Liver (tissue), 9 donors: Measurements from ENCODE around the gene SLC24A3. TPM values are rescaled to one million over a fixed set of nuclear protein-coding genes. Genes with fewer than 3 reads are reported as not detected.

Experiments used
- DNase-seq: peaks from one replicate; pipeline ENCODE4 v3.0.0-alpha.2; 2017; ENCODE audit warnings: low spot score
- H3K27ac ChIP-seq, 2 donors: one replicate each; pipeline ENCODE4 v1.7.0; 2013; ENCODE audit warnings: inconsistent platforms in 2 of 2, low read length in 2 of 2, control low read depth in 1 of 2, low read depth in 1 of 2, mild to moderate bottlenecking in 1 of 2
- H3K27me3 ChIP-seq, 4 donors: one replicate each; pipeline versions ENCODE4 v1.6.1 to v1.7.0; 2013; ENCODE audit warnings: low read length in 3 of 4, inconsistent platforms in 1 of 4, mild to moderate bottlenecking in 1 of 4, moderate library complexity in 1 of 4; ENCODE audit not compliant: control insufficient read depth in 4 of 4, insufficient read depth in 4 of 4
- H3K36me3 ChIP-seq, 4 donors: one replicate each; pipeline versions ENCODE4 v1.6.1 to v1.7.0; 2013; ENCODE audit warnings: low read length in 3 of 4, mild to moderate bottlenecking in 3 of 4, low read depth in 1 of 4, moderate library complexity in 1 of 4; ENCODE audit not compliant: control insufficient read depth in 4 of 4, insufficient read depth in 3 of 4
- H3K4me1 ChIP-seq, 4 donors: one replicate each; pipeline versions ENCODE4 v1.6.1 to v1.7.0; 2013; ENCODE audit warnings: low read length in 3 of 4, mild to moderate bottlenecking in 3 of 4, moderate library complexity in 1 of 4; ENCODE audit not compliant: control insufficient read depth in 4 of 4, insufficient read depth in 4 of 4
- H3K4me3 ChIP-seq, 3 donors: one replicate each; pipeline versions ENCODE4 v1.6.1 to v1.7.0; 2013; ENCODE audit warnings: low read length in 3 of 3, control low read depth in 1 of 3, low read depth in 1 of 3, mild to moderate bottlenecking in 1 of 3
- H3K9ac ChIP-seq, 2 donors: one replicate each; pipeline ENCODE4 v1.7.0; 2013; ENCODE audit warnings: low read length in 2 of 2, mild to moderate bottlenecking in 2 of 2, moderate library complexity in 2 of 2, control low read depth in 1 of 2, low read depth in 1 of 2
- H3K9me3 ChIP-seq, 4 donors: one replicate each; pipeline versions ENCODE4 v1.6.1 to v1.7.0; 2013; ENCODE audit warnings: low read length in 3 of 4; ENCODE audit not compliant: control insufficient read depth in 4 of 4
- ATF3 ChIP-seq: IDR thresholded peaks from 2 replicates; pipeline ENCODE4 v1.6.1; 2016; ENCODE audit warnings: antibody characterized with exemption
- CTCF ChIP-seq: fragments of 150-350 bp; IDR thresholded peaks from 2 replicates; pipeline ENCODE4 v1.5.1; 2017; ENCODE audit warnings: improper control_type of control experiment, low read depth, low read length; ENCODE audit not compliant: missing input control
- FOXA1 ChIP-seq: IDR thresholded peaks from 2 replicates; pipeline ENCODE4 v1.6.1; 2016; ENCODE audit warnings: antibody characterized with exemption
- HNF4A ChIP-seq, 2 donors: conservative IDR thresholded peaks; 2 replicates each; pipeline ENCODE4 v1.6.1; 2016; ENCODE audit warnings: antibody characterized with exemption in 2 of 2, mild to moderate bottlenecking in 2 of 2
- HNF4G ChIP-seq: IDR thresholded peaks from 2 replicates; pipeline ENCODE4 v1.6.1; 2016; ENCODE audit warnings: antibody characterized with exemption
- JUND ChIP-seq, 2 donors: IDR thresholded peaks; 2 replicates each; pipeline ENCODE4 v1.6.1; 2016; ENCODE audit warnings: antibody characterized with exemption in 2 of 2
- RAD21 ChIP-seq, 2 donors: IDR thresholded peaks; 2 replicates each; pipeline ENCODE4 v1.6.1; 2016; ENCODE audit warnings: antibody characterized with exemption in 2 of 2, mild to moderate bottlenecking in 2 of 2
- REST ChIP-seq: IDR thresholded peaks from 2 replicates; pipeline ENCODE4 v1.6.1; 2016; ENCODE audit warnings: antibody characterized with exemption, mild to moderate bottlenecking
- RXRA ChIP-seq, 2 donors: IDR thresholded peaks; 2 replicates each; pipeline ENCODE4 v1.6.1; 2017 to 2018; ENCODE audit warnings: antibody characterized with exemption in 2 of 2, mild to moderate bottlenecking in 1 of 2
- SP1 ChIP-seq: IDR thresholded peaks from 2 replicates; pipeline ENCODE4 v1.6.1; 2018; ENCODE audit warnings: antibody characterized with exemption, mild to moderate bottlenecking
- TAF1 ChIP-seq: conservative IDR thresholded peaks from 2 replicates; pipeline ENCODE4 v1.6.1; 2016; ENCODE audit warnings: antibody characterized with exemption, mild to moderate bottlenecking
- ZBTB33 ChIP-seq: IDR thresholded peaks from 2 replicates; pipeline ENCODE4 v1.6.1; 2016; ENCODE audit warnings: antibody characterized with exemption
- WGBS: extraction: QIAGEN DNeasy Blood & Tissue Kit; methylation state at CpG from one replicate; pipeline ENCODE4 v1.1.7; 2013; 5-methylcytosine and 5-hydroxymethylcytosine counted together
- polyA plus RNA-seq, 2 donors: library from polyadenylated mRNA; stranded (reverse) in 1 of 2; unstranded in 1 of 2; fragments of 200-250 nt in 1 of 2; fragments of >200 nt in 1 of 2; fragmentation: Nextera tagmentation in 1 of 2; extraction: Ambion mirVana in 1 of 2; gene quantifications; one replicate each; pipeline versions ENCODE4 v1.2.1 to v1.2.3, GENCODE V29; 2013 to 2015
- total RNA-seq, 2 donors: library from RNA; depleted of rRNA; stranded (reverse); fragments of >200 nt; gene quantifications; one replicate each; pipeline ENCODE4 v1.2.3, GENCODE V29; 2014
- donor health status: healthy.
- donor health status: healthy.
- donor health status: healthy.
- donor health status: healthy.
- donor health status: healthy.

SLC24A3 gene
- total and polyA plus RNA-seq, 4 donors, result 0.28 to 1.8 (median 0.46) TPM

- no peak overlapping the region for H3K27ac ChIP-seq
- H3K4me3 ChIP-seq, result no peak overlapping the region
- H3K4me1 ChIP-seq, result no peaks in the 10 kb centered on the region
- peaks cover 0 to 4% (median 2%) of the 10 kb centered on the region in 4 donors for H3K27me3 ChIP-seq
- peaks cover 0 to 7% (median 3%) of the 10 kb centered on the region in 4 donors for H3K9me3 ChIP-seq
- no peak for DNase-seq
- WGBS, result 86% methylated on average over 1 of the region's 1 CpG
- TF ChIP-seq CTCF (no peak), REST (no peak), RXRA (IDR thresholded peaks at IDR 0.05) (no peak), ZBTB33 (no peak), HNF4A (conservative IDR thresholded peaks at IDR 0.05) (no peak), RAD21 (IDR thresholded peaks at IDR 0.05) (no peak), JUND (IDR thresholded peaks at IDR 0.05) (no peak), HNF4G (no peak)
- H3K9ac ChIP-seq, result no peak overlapping the region
- no peaks in the 10 kb centered on the region for H3K36me3 ChIP-seq
Measured at GRCh38 chr20:19621072-19621471, 408.6 kb downstream of the SLC24A3 start.

- no peak for DNase-seq
- no peak overlapping the region for H3K9ac ChIP-seq
- H3K4me3 ChIP-seq, result no peak overlapping the region
- 85% methylated on average over 3 of the region's 3 CpGs for WGBS
- no peaks in the 10 kb centered on the region for H3K36me3 ChIP-seq
- no peaks in the 10 kb centered on the region for H3K4me1 ChIP-seq
- H3K27ac ChIP-seq, result no peak overlapping the region
- no peaks in the 10 kb centered on the region for H3K27me3 ChIP-seq
- peaks cover 0 to 7% (median 3%) of the 10 kb centered on the region in 4 donors for H3K9me3 ChIP-seq
- TF ChIP-seq ATF3, result no peak
- no peak for TF ChIP-seq SP1
- no peak for TF ChIP-seq FOXA1
- TF ChIP-seq CTCF, result no peak
- no peak for TF ChIP-seq TAF1
Measured at GRCh38 chr20:19624221-19624965, 412.0 kb downstream of the SLC24A3 start.
